ENCODE measurements around the gene OR6F1. TPM values are rescaled to one million over a fixed set of nuclear protein-coding genes. Genes with fewer than 3 reads are reported as not detected.
"Not testable (repeated sequence)": the region's sequence is repeated elsewhere in the genome, so short reads cannot be mapped to it uniquely, and the experiment has no call there.

OR6F1 gene
- not detected in 2 replicates for total RNA-seq
- not detected in 2 replicates for polyA plus RNA-seq
- polyA plus RNA-seq (2012), result not detected in 2 replicates
- polyA minus RNA-seq (ENCODE audit: low replicate concordance), result not detected in 2 replicates

- no peak within 1 kb of the TSS for H3K4me2 ChIP-seq (ENCODE audit: extremely low read depth, insufficient read depth, low read length)
- H3K4me3 ChIP-seq (replicated peaks in 1 of 4; ENCODE audit: control extremely low read depth in 1 of 4, insufficient read depth in 1 of 4, low read depth in 3 of 4, low read length in 4 of 4), result no peak within 1 kb of the TSS
- no peak within 1 kb of the TSS for H3K9ac ChIP-seq (ENCODE audit: insufficient read depth, low read length)
- H3K4me1 ChIP-seq (ENCODE audit: control insufficient read depth, extremely low read depth, insufficient read depth, low read length), result no peaks in the 10 kb centered on the region
- no peak for DNase-seq (ENCODE audit: low read depth in 2 of 2)
- no peaks in the 10 kb centered on the region for H4K20me1 ChIP-seq (ENCODE audit: control insufficient read depth, extremely low read depth, insufficient read depth, low read length)
- H2AFZ ChIP-seq (ENCODE audit: low read length), result no peak within 1 kb of the TSS
- H3K79me2 ChIP-seq (ENCODE audit: control insufficient read depth, insufficient read depth, low read length), result no peaks in the 10 kb centered on the region
- no peaks in the 10 kb centered on the region for H3K27me3 ChIP-seq (ENCODE audit: control insufficient read depth, insufficient read depth, low read length)
- no peaks in the 10 kb centered on the region for H3K9me3 ChIP-seq (ENCODE audit: control insufficient read depth, insufficient read depth, low read depth, low read length)
- no peaks in the 10 kb centered on the region for H3K36me3 ChIP-seq (ENCODE audit: control insufficient read depth, insufficient read depth, low read length)
- no peak within 1 kb of the TSS for H3K27ac ChIP-seq (ENCODE audit: insufficient read depth, low read length)
- TF ChIP-seq, protein P1, sequence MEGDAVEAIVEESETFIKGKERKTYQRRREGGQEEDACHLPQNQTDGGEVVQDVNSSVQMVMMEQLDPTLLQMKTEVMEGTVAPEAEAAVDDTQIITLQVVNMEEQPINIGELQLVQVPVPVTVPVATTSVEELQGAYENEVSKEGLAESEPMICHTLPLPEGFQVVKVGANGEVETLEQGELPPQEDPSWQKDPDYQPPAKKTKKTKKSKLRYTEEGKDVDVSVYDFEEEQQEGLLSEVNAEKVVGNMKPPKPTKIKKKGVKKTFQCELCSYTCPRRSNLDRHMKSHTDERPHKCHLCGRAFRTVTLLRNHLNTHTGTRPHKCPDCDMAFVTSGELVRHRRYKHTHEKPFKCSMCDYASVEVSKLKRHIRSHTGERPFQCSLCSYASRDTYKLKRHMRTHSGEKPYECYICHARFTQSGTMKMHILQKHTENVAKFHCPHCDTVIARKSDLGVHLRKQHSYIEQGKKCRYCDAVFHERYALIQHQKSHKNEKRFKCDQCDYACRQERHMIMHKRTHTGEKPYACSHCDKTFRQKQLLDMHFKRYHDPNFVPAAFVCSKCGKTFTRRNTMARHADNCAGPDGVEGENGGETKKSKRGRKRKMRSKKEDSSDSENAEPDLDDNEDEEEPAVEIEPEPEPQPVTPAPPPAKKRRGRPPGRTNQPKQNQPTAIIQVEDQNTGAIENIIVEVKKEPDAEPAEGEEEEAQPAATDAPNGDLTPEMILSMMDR (conservative IDR thresholded peaks at IDR 0.05 in 1 of 2, IDR thresholded peaks at IDR 0.05 in 1 of 2; ENCODE audit: low read depth in 1 of 2, low read length in 2 of 2), result no peak
- TF ChIP-seq EZH2 (IDR thresholded peaks at IDR 0.05; ENCODE audit: low read length, missing control alignments), result no peak
These were observed at the start of gene OR6F1 for GRCh38 chr1:247716546-247716945. OR6F1 (minus strand) TSS chr1:247716646; CDS start chr1:247712755, 3,891 bp downstream.

- DNase-seq (ENCODE audit: low read depth in 2 of 2), result no peak
- Histone ChIP-seq H3K27me3 (ENCODE audit: control insufficient read depth, insufficient read depth, low read length) (no peaks in the 10 kb centered on the region), H3K27ac (ENCODE audit: insufficient read depth, low read length) (no peak within 1 kb of the TSS), H3K9ac (ENCODE audit: insufficient read depth, low read length) (no peak within 1 kb of the TSS), H3K79me2 (ENCODE audit: control insufficient read depth, insufficient read depth, low read length) (no peaks in the 10 kb centered on the region), H3K4me1 (ENCODE audit: control insufficient read depth, extremely low read depth, insufficient read depth, low read length) (no peaks in the 10 kb centered on the region), H2AFZ (ENCODE audit: low read length) (no peak within 1 kb of the TSS), H4K20me1 (ENCODE audit: control insufficient read depth, extremely low read depth, insufficient read depth, low read length) (no peaks in the 10 kb centered on the region), H3K4me2 (ENCODE audit: extremely low read depth, insufficient read depth, low read length) (no peak within 1 kb of the TSS), H3K36me3 (ENCODE audit: control insufficient read depth, insufficient read depth, low read length) (no peaks in the 10 kb centered on the region), H3K4me3 (replicated peaks in 1 of 4; ENCODE audit: control extremely low read depth in 1 of 4, insufficient read depth in 1 of 4, low read depth in 3 of 4, low read length in 4 of 4) (no peak within 1 kb of the TSS), H3K9me3 (ENCODE audit: control insufficient read depth, insufficient read depth, low read depth, low read length) (no peaks in the 10 kb centered on the region)
- TF ChIP-seq, protein P1 (conservative IDR thresholded peaks at IDR 0.05 in 1 of 2, IDR thresholded peaks at IDR 0.05 in 1 of 2; ENCODE audit: low read depth in 1 of 2, low read length in 2 of 2), result no peak
- TF ChIP-seq EZH2 (IDR thresholded peaks at IDR 0.05; ENCODE audit: low read length, missing control alignments), result no peak
These were observed 44.0 kb upstream of the OR6F1 start, which contains the start of gene OR1C1 for GRCh38 chr1:247760456-247760855. OR1C1 (minus strand) TSS chr1:247760556; CDS start chr1:247758406, 2,150 bp downstream.

DNA sequence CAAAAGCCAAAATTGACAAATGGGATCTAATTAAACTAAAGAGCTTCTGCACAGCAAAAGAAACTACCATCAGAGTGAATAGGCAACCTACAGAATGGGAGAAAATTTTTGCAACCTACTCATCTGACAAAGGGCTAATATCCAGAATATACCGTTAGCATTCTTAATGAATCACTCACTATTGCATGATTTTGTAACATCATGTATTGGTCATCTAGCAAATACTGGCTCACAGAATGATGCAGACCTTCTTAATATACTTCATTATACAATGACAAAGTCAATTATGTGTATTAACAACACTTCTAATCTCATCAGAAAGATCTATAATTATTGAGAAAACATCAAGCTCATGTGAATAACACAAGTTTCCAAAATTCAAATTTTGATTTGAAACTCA lies 37.9 kb upstream of the OR6F1 start:
- H3K4me3 ChIP-seq (replicated peaks in 1 of 4; ENCODE audit: control extremely low read depth in 1 of 4, insufficient read depth in 1 of 4, low read depth in 3 of 4, low read length in 4 of 4); H3K4me2 ChIP-seq (ENCODE audit: extremely low read depth, insufficient read depth, low read length); H3K36me3 ChIP-seq (ENCODE audit: control insufficient read depth, insufficient read depth, low read length); H3K9ac ChIP-seq (ENCODE audit: insufficient read depth, low read length); DNase-seq (ENCODE audit: low read depth in 2 of 2); H3K9me3 ChIP-seq (ENCODE audit: control insufficient read depth, insufficient read depth, low read depth, low read length); H3K79me2 ChIP-seq (ENCODE audit: control insufficient read depth, insufficient read depth, low read length); H2AFZ ChIP-seq (ENCODE audit: low read length); H3K27ac ChIP-seq (ENCODE audit: insufficient read depth, low read length); H3K27me3 ChIP-seq (ENCODE audit: control insufficient read depth, insufficient read depth, low read length); H4K20me1 ChIP-seq (ENCODE audit: control insufficient read depth, extremely low read depth, insufficient read depth, low read length); H3K4me1 ChIP-seq (ENCODE audit: control insufficient read depth, extremely low read depth, insufficient read depth, low read length): not testable (repeated sequence)
